ENCODE data around the gene ITPRIP.

The ITPRIP gene

DNA sequence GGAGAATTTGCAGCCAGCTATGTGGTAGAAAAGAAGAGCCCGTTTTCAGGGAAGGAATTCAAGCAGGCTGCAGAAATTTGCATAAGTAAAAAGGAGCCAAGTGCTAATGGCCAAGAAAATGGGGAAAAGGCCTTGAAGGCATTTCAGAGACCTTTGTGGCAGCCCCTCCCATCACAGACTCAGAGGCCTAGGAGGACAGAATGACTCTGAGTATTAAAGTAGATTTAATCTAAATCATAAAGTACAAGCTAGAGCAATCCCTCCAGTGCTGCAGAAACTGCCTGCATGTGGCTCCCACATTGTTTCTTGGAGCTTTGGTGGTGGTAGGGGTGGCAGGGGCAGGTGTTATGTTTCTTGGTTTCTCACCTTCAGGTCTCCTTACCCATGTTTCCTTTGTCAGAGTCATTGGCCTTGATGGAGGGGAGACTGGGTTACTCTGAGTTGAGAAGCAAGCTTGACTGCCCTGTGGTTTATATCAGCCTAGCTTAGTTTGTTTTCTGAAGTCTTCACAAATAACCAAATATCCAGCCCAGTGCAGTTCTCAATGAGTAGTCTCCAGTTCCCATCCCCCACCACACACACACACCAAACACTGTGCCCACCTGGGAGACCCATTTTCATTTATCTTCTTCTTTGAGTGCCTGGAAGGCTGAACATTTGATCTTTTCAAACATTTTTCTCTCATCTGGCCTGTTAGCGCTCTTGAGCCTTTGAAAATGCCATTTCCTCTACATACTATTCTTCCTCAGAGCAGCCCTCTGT, 34.5 kb downstream of the ITPRIP start:
- no peak overlapping the region for H3K14ac ChIP-seq (ENCODE audit: low read length)
- H4K12ac ChIP-seq (ENCODE audit: low read depth, low read length) = no peak overlapping the region
- peak overlapping the region; percentile 11 for H2BK5ac ChIP-seq (ENCODE audit: low read depth, low read length, poor library complexity)
- no peak overlapping the region for H3K23ac ChIP-seq (ENCODE audit: low read length)
- H3K4ac ChIP-seq (ENCODE audit: low read depth, low read length) = no peak overlapping the region
- H4K8ac ChIP-seq (ENCODE audit: low read depth, low read length) = no peak overlapping the region
- no peak for DNase-seq
- no peaks in the 10 kb centered on the region for H3K9me3 ChIP-seq (ENCODE audit: insufficient read depth, low read depth, low read length)
- H3K4me2 ChIP-seq (ENCODE audit: low read length) = no peak overlapping the region
- no peaks in the 10 kb centered on the region for H3K36me3 ChIP-seq (ENCODE audit: control insufficient read depth in 1 of 2, insufficient read depth in 2 of 2, low read length in 2 of 2)
- no peak overlapping the region for H3K9ac ChIP-seq (ENCODE audit: low read length)
- no peak overlapping the region for H2AK5ac ChIP-seq (ENCODE audit: low read length)
- H3K27ac ChIP-seq (ENCODE audit: low read depth, low read length) = no peak overlapping the region
- no peak overlapping the region for H3K18ac ChIP-seq (ENCODE audit: low read length)
- H3K27me3 ChIP-seq (ENCODE audit: insufficient read depth, low read length) = no peaks in the 10 kb centered on the region
- no peak overlapping the region for H4K91ac ChIP-seq (ENCODE audit: low read depth, low read length)
- no peaks in the 10 kb centered on the region for H3K79me2 ChIP-seq (ENCODE audit: control insufficient read depth, insufficient read depth, low read length, poor library complexity)
- peaks cover 11 to 19% of the 10 kb centered on the region in 2 experiments for H3K4me1 ChIP-seq (ENCODE audit: control insufficient read depth in 1 of 2, insufficient read depth in 2 of 2, low read length in 2 of 2)
- H3K79me1 ChIP-seq (ENCODE audit: low read length) = peaks cover 5% of the 10 kb centered on the region
- H2AFZ ChIP-seq (ENCODE audit: insufficient read depth, low read length, poor library complexity) = no peak overlapping the region
- no CpG with 5 or more reads among the region's 2 CpGs for WGBS (ENCODE audit: extremely low coverage, insufficient coverage, insufficient read length)
- H2BK12ac ChIP-seq (ENCODE audit: low read length) = peak overlapping the region; percentile 27
- H3K4me3 ChIP-seq (ENCODE audit: low read depth, low read length) = no peak overlapping the region
- H2BK120ac ChIP-seq (ENCODE audit: insufficient read depth, low read length, poor library complexity) = no peak overlapping the region

DNA sequence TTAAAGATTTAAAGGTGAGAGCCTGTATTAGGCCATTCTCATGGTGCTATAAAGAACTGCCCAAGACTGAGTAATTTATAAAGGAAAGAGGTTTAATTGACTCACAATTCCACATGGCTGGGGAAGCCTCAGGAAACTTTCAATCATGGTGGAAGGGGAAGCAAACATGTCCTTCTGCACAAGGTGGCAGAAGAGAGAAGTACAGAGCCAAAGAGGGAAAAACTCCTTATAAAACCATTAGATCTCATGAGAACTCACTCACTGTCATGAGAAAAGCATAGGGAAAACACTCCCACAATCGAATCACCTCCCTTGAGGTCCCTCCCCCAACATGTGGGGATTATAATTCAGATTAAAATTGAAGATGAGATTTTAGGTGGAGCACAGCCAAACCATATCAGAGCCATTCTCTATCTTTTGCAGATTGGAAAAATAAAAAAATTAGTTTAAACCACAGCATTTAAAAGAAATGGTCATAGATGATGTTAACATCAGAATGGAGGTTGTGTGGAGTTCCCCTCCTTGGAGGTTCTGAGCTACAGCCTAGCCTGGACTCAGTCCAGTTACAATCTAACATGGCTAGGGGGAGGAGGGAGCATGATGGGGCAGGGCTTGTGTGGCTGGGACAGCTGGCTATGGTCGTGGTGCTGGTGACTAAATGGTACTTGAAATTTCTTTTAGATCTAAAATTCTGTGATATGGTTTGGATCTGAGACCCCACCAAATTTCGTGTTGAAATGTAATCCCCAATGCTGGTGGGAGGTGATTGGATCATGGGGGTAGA, 36.2 kb downstream of the ITPRIP start:
- H3K36me3 ChIP-seq (ENCODE audit: control insufficient read depth in 1 of 2, insufficient read depth in 2 of 2, low read length in 2 of 2) = no peaks in the 10 kb centered on the region
- H3K14ac ChIP-seq (ENCODE audit: low read length) = no peak overlapping the region
- peaks cover 3% of the 10 kb centered on the region for H3K79me1 ChIP-seq (ENCODE audit: low read length)
- no peak overlapping the region for H3K23ac ChIP-seq (ENCODE audit: low read length)
- H3K27ac ChIP-seq (ENCODE audit: low read depth, low read length) = no peak overlapping the region
- H3K79me2 ChIP-seq (ENCODE audit: control insufficient read depth, insufficient read depth, low read length, poor library complexity) = no peaks in the 10 kb centered on the region
- H3K27me3 ChIP-seq (ENCODE audit: insufficient read depth, low read length) = no peaks in the 10 kb centered on the region
- H3K4ac ChIP-seq (ENCODE audit: low read depth, low read length) = no peak overlapping the region
- no peak overlapping the region for H4K12ac ChIP-seq (ENCODE audit: low read depth, low read length)
- no peak for DNase-seq
- no peaks in the 10 kb centered on the region for H3K9me3 ChIP-seq (ENCODE audit: insufficient read depth, low read depth, low read length)
- no CpG with 5 or more reads among the region's 3 CpGs for WGBS (ENCODE audit: extremely low coverage, insufficient coverage, insufficient read length)
- H3K9ac ChIP-seq (ENCODE audit: low read length) = no peak overlapping the region
- no peak overlapping the region for H3K4me2 ChIP-seq (ENCODE audit: low read length)
- no peak overlapping the region for H3K18ac ChIP-seq (ENCODE audit: low read length)
- no peak overlapping the region for H4K91ac ChIP-seq (ENCODE audit: low read depth, low read length)
- H4K8ac ChIP-seq (ENCODE audit: low read depth, low read length) = no peak overlapping the region
- H3K4me1 ChIP-seq (ENCODE audit: control insufficient read depth in 1 of 2, insufficient read depth in 2 of 2, low read length in 2 of 2) = peaks cover 16 to 18% of the 10 kb centered on the region in 2 experiments
- H2AK5ac ChIP-seq (ENCODE audit: low read length) = no peak overlapping the region
- no peak overlapping the region for H3K4me3 ChIP-seq (ENCODE audit: low read depth, low read length)
- H2BK12ac ChIP-seq (ENCODE audit: low read length) = no peak overlapping the region
- no peak overlapping the region for H2AFZ ChIP-seq (ENCODE audit: insufficient read depth, low read length, poor library complexity)
- no peak overlapping the region for H2BK5ac ChIP-seq (ENCODE audit: low read depth, low read length, poor library complexity)
- H2BK120ac ChIP-seq (ENCODE audit: insufficient read depth, low read length, poor library complexity) = no peak overlapping the region

DNA sequence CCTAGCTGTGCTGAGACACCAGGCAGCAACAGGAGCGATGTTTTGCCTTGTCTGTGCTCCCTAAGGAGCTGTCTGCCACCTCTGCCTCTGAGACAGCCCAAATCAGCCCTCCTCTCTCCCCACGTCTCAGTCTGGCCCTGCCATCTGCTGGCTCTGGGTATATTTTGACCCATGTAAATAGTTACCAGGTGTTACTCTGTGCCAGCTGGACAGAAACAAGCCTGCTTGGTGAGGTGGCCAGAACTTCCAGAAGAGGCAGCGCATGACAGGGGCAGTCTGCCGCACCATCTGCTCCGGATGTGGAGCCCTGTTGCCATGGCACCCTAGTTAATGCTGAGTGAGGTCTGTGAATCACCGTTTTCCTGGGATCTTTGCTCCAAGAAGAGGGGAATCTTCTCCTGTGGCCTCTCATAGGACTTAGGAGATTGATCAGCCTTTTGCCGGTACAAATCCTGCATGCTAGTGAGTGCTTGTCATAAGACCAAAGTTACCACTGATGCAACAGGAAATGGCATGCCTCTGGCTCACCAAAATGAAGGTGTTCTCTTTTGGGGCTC, 37.5 kb downstream of the ITPRIP start:
- no peak overlapping the region for H4K12ac ChIP-seq (ENCODE audit: low read depth, low read length)
- no peak overlapping the region for H2BK120ac ChIP-seq (ENCODE audit: insufficient read depth, low read length, poor library complexity)
- H3K9ac ChIP-seq (ENCODE audit: low read length) = no peak overlapping the region
- H2AK5ac ChIP-seq (ENCODE audit: low read length) = no peak overlapping the region
- no peak overlapping the region for H2AFZ ChIP-seq (ENCODE audit: insufficient read depth, low read length, poor library complexity)
- no peaks in the 10 kb centered on the region for H3K79me2 ChIP-seq (ENCODE audit: control insufficient read depth, insufficient read depth, low read length, poor library complexity)
- H3K23ac ChIP-seq (ENCODE audit: low read length) = no peak overlapping the region
- no peak overlapping the region for H2BK12ac ChIP-seq (ENCODE audit: low read length)
- no peak overlapping the region for H3K4me2 ChIP-seq (ENCODE audit: low read length)
- H3K4ac ChIP-seq (ENCODE audit: low read depth, low read length) = no peak overlapping the region
- no peaks in the 10 kb centered on the region for H3K9me3 ChIP-seq (ENCODE audit: insufficient read depth, low read depth, low read length)
- H3K4me3 ChIP-seq (ENCODE audit: low read depth, low read length) = no peak overlapping the region
- peak; percentile 73 to 84 for DNase-seq
- no peak overlapping the region for H2BK5ac ChIP-seq (ENCODE audit: low read depth, low read length, poor library complexity)
- no peaks in the 10 kb centered on the region for H3K27me3 ChIP-seq (ENCODE audit: insufficient read depth, low read length)
- peaks cover 13 to 14% of the 10 kb centered on the region in 2 experiments for H3K4me1 ChIP-seq (ENCODE audit: control insufficient read depth in 1 of 2, insufficient read depth in 2 of 2, low read length in 2 of 2)
- no peak overlapping the region for H3K14ac ChIP-seq (ENCODE audit: low read length)
- H3K36me3 ChIP-seq (ENCODE audit: control insufficient read depth in 1 of 2, insufficient read depth in 2 of 2, low read length in 2 of 2) = no peaks in the 10 kb centered on the region
- H4K91ac ChIP-seq (ENCODE audit: low read depth, low read length) = no peak overlapping the region
- H3K18ac ChIP-seq (ENCODE audit: low read length) = no peak overlapping the region
- H3K79me1 ChIP-seq (ENCODE audit: low read length) = peaks cover 3% of the 10 kb centered on the region
- H4K8ac ChIP-seq (ENCODE audit: low read depth, low read length) = no peak overlapping the region
- no CpG with 5 or more reads among the region's 7 CpGs for WGBS (ENCODE audit: extremely low coverage, insufficient coverage, insufficient read length)
- no peak overlapping the region for H3K27ac ChIP-seq (ENCODE audit: low read depth, low read length)

DNA sequence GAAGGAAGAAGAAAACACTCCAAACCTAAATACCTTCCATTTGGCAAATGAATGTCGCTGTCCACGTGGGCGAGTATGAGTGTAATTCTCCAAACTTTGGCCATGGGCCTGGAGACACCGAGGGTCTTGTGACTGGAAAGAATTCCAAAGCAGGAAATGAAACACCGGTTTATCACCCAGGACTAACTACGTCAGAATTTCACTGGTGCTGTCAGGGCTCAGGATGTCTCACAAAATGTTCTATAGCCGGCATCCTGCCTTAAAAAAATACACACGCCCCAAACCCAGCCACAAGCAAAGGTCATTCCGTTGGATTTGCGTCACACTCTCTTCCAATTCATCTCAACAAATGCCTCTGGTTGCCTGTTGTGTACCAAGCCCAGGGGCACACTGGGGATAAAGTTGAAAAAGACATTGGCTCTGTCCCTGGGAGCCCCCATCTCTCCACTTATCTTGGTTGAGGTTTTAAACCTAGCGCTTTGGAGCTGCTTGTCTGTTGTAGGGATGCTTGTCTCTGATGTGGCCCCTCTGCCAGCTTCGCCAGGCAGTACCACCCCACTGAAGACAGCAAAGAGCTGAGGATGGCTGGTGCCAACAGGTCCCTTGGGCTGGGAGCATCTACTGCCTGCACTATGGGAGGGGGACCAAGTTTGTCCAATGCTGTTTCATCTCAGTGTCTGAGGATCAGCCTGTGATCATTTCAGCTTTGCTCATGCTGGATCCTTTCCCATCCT, 38.1 kb downstream of the ITPRIP start:
- Histone ChIP-seq H3K9me3 (ENCODE audit: insufficient read depth, low read depth, low read length) (no peaks in the 10 kb centered on the region), H2BK120ac (ENCODE audit: insufficient read depth, low read length, poor library complexity) (no peak overlapping the region), H3K27ac (ENCODE audit: low read depth, low read length) (no peak overlapping the region), H3K14ac (ENCODE audit: low read length) (no peak overlapping the region), H4K8ac (ENCODE audit: low read depth, low read length) (no peak overlapping the region), H3K4me3 (ENCODE audit: low read depth, low read length) (no peak overlapping the region), H2AK5ac (ENCODE audit: low read length) (no peak overlapping the region), H2BK12ac (ENCODE audit: low read length) (no peak overlapping the region), H3K36me3 (ENCODE audit: control insufficient read depth in 1 of 2, insufficient read depth in 2 of 2, low read length in 2 of 2) (no peaks in the 10 kb centered on the region), H4K91ac (ENCODE audit: low read depth, low read length) (no peak overlapping the region), H3K9ac (ENCODE audit: low read length) (no peak overlapping the region), H3K23ac (ENCODE audit: low read length) (no peak overlapping the region), H3K79me1 (ENCODE audit: low read length) (no peaks in the 10 kb centered on the region), H4K12ac (ENCODE audit: low read depth, low read length) (no peak overlapping the region), H3K4ac (ENCODE audit: low read depth, low read length) (no peak overlapping the region), H3K18ac (ENCODE audit: low read length) (no peak overlapping the region), H2AFZ (ENCODE audit: insufficient read depth, low read length, poor library complexity) (no peak overlapping the region), H3K4me2 (ENCODE audit: low read length) (no peak overlapping the region), H3K79me2 (ENCODE audit: control insufficient read depth, insufficient read depth, low read length, poor library complexity) (no peaks in the 10 kb centered on the region), H3K27me3 (ENCODE audit: insufficient read depth, low read length) (no peaks in the 10 kb centered on the region), H2BK5ac (ENCODE audit: low read depth, low read length, poor library complexity) (no peak overlapping the region), H3K4me1 (ENCODE audit: control insufficient read depth in 1 of 2, insufficient read depth in 2 of 2, low read length in 2 of 2) (peaks cover 8 to 9% of the 10 kb centered on the region in 2 experiments)
- no CpG with 5 or more reads among the region's 12 CpGs for WGBS (ENCODE audit: extremely low coverage, insufficient coverage, insufficient read length)
- peak; percentile 40 to 75 for DNase-seq

All from trophoblast cell (in vitro differentiated cells and primary cell).